Duodenal mucosa (tissue), 2 donors: ENCODE data around the gene HEATR9.

Source experiments
- H3K27ac ChIP-seq: one replicate; pipeline ENCODE4 v1.7.0; 2013; ENCODE audit warnings: low read depth, low read length
- H3K27me3 ChIP-seq, 2 donors: one replicate each; pipeline ENCODE4 v1.7.0; 2013; ENCODE audit warnings: low read length in 2 of 2, control low read depth in 1 of 2; ENCODE audit not compliant: insufficient read depth in 2 of 2, control insufficient read depth in 1 of 2
- H3K36me3 ChIP-seq, 2 donors: one replicate each; pipeline ENCODE4 v1.7.0; 2013; ENCODE audit warnings: low read length in 2 of 2, control low read depth in 1 of 2; ENCODE audit not compliant: insufficient read depth in 2 of 2, control insufficient read depth in 1 of 2
- H3K4me1 ChIP-seq, 2 donors: one replicate each; pipeline ENCODE4 v1.7.0; 2013; ENCODE audit warnings: low read length in 2 of 2, control low read depth in 1 of 2; ENCODE audit not compliant: insufficient read depth in 2 of 2, control insufficient read depth in 1 of 2
- H3K4me3 ChIP-seq, 2 donors: one replicate each; pipeline ENCODE4 v1.7.0; 2013; ENCODE audit warnings: low read length in 2 of 2, low read depth in 1 of 2
- H3K9ac ChIP-seq, 2 donors: one replicate each; pipeline ENCODE4 v1.7.0; 2013; ENCODE audit warnings: low read length in 2 of 2, low read depth in 1 of 2
- H3K9me3 ChIP-seq, 2 donors: one replicate each; pipeline ENCODE4 v1.7.0; 2013; ENCODE audit warnings: low read length in 2 of 2, control low read depth in 1 of 2; ENCODE audit not compliant: control insufficient read depth in 1 of 2

Gene HEATR9

DNA sequence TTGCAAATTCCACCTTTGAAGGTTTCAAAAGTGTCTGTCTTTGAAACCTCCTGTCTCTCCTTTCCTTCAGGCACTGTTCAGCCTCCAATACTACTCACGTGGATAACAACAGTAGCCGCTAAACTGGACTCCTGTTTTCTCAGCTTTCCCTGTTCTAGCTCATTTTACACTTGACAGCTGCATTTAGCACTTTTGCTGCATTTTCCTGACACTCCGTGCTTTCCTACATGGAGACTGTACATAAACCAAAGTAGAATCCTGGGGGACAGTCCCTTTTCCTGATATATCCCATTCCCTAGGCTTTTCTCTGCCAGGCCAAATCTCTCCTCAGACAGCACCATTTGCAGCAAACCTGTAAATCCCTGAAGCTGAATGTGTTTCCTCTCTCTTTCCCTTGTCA is 7.8 kb upstream of the HEATR9 start:
- H3K27me3 ChIP-seq = no peaks in the 10 kb centered on the region
- no peak overlapping the region for H3K4me3 ChIP-seq
- H3K36me3 ChIP-seq = no peaks in the 10 kb centered on the region
- peaks cover 0 to 8% of the 10 kb centered on the region in 2 donors for H3K4me1 ChIP-seq
- H3K27ac ChIP-seq = no peak overlapping the region
- H3K9ac ChIP-seq = no peak overlapping the region
- H3K9me3 ChIP-seq = no peaks in the 10 kb centered on the region

DNA sequence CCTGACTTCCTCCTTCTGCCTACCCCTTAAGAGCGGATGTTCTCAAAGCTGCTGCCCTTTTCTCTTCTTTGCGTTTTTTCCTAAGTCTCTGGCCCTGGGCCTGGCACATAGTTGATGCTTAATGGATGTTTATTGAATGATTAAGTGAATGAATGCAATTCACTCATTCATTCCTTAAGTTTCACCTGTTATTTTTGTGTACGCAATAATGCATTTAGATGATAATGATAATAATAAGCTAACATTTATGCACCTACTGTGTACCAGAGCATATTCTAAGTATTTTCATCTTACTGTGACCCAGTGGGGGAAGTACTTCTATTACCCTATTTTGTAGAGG is 7.1 kb upstream of the HEATR9 start:
- no peaks in the 10 kb centered on the region for H3K27me3 ChIP-seq
- H3K27ac ChIP-seq = no peak overlapping the region
- H3K9me3 ChIP-seq = no peaks in the 10 kb centered on the region
- peaks cover 0 to 4% of the 10 kb centered on the region in 2 donors for H3K4me1 ChIP-seq
- H3K36me3 ChIP-seq = no peaks in the 10 kb centered on the region
- no peak overlapping the region for H3K9ac ChIP-seq
- no peak overlapping the region for H3K4me3 ChIP-seq

DNA sequence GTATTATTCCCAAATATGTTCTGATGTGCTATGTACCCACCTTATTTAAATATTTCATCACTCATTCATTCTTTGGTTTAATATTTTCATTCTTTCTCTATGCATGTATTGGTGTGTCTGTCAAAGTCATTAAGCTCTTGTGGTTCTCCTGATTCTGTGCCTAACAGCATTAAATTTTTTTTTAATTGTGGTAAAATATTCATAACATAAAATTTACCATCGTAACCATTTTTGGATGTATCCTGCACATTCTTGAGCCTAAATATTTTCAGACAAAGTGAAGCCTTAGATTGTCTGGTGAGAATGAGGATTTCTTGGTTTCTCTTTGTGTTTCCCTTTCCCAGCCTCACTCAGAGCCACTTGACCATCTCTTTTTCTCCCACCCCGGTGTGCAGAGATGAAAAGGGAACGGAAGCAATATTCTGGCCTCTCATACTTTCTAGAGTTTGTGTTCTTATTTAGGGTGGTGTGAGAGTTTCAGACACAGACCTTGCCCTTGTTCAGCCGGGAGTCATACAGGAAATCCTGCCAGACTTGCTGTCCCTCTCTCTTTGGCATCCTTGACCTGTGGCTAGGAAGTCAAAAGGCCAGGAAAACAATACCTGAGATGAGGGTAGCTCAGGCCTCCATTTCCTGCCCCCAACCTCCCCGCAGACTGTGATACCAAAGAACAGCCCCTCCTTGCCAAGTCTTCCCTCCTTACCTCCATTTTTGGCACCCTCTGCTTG is 6.5 kb upstream of the HEATR9 start:
- no peak overlapping the region for H3K4me3 ChIP-seq
- H3K27ac ChIP-seq = no peak overlapping the region
- no peak overlapping the region for H3K9ac ChIP-seq
- no peaks in the 10 kb centered on the region for H3K36me3 ChIP-seq
- H3K27me3 ChIP-seq = no peaks in the 10 kb centered on the region
- H3K9me3 ChIP-seq = no peaks in the 10 kb centered on the region
- H3K4me1 ChIP-seq = no peaks in the 10 kb centered on the region

DNA sequence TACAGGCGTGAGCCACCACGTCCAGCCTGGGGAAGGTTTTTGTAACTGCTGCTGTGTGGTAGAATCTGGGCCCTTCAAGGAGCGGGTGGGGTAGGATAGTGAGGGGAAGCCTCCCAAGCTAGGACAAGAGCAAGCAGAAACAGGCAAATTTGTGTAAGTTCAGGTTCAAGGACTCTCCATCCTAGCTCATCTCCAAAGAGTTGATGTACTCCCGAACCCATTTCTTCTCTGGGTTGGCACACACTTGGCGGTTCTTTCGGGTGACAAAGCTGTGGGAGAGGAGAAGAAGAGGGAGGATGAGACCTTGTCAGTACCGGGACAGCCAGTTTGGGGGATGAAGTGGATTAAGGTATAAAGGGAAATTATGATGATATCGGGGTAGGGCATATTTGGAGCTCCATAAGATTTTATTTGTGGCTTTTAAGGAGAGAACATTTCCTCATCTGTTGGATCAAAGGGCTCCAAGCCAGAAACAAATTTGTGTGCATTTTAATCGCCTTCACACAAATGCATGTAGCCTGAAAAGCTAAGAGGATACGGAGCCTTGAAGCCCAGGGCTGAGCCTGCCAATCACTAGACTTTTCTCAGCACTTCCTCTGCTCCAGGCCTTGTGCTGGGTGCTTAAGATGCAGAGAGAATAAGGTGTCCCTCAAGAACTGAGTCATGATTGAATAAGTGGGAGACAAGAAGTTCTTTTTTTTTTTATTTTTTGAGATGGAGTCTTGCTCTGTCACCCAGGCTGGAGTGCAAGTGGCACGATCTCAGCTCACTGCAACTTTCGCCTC is 3.7 kb upstream of the HEATR9 start:
- Histone ChIP-seq H3K36me3 (no peaks in the 10 kb centered on the region), H3K9me3 (no peaks in the 10 kb centered on the region), H3K4me3 (no peak overlapping the region), H3K4me1 (no peaks in the 10 kb centered on the region), H3K9ac (no peak overlapping the region), H3K27me3 (no peaks in the 10 kb centered on the region), H3K27ac (no peak overlapping the region)

DNA sequence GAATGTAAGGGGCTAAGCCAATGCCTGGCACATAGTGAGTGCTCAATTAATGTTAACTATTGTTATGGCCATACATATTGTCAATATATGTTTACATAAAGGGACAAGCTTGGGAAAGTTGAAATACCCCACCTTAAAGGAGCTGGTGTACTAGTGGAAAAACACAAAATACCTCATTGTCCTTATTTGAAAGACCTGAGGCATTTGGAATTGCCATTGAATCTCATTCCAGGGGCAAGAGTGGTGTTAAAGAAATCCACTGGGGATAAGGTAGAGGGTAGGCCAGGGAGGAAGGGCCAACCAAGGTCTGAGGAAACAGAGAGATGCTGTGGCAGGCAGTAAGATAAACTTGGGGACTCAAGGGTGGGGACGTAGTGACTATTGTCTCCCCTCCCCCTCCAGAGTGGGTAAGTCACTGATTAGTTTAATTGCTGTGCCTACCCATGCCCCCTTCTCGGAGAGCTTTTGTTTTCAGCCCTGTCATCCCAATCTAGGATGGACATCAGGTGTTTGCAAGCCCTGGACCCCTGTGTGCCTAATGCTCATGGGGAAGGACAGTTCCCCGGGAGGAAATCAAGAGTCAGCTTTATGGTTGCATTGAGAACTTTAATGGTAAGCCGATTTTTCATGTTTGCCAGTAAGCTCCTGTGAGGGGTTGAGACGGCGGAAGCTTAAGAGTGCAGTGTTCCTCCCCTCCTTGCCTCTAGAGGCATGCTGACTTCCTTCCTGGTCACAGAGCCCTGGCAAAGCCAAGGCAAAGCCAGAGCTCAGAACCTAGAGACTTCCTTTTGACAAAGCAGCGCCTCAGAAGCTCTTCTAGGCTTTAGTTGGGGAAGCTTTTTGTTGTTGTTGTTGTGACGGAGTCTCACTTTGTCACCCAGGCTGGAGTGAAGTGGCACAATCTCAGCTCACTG is 2.5 kb upstream of the HEATR9 start:
- Histone ChIP-seq H3K27me3 (no peaks in the 10 kb centered on the region), H3K27ac (no peak overlapping the region), H3K9me3 (no peaks in the 10 kb centered on the region), H3K4me1 (no peaks in the 10 kb centered on the region), H3K9ac (no peak overlapping the region), H3K36me3 (no peaks in the 10 kb centered on the region), H3K4me3 (no peak overlapping the region)

DNA sequence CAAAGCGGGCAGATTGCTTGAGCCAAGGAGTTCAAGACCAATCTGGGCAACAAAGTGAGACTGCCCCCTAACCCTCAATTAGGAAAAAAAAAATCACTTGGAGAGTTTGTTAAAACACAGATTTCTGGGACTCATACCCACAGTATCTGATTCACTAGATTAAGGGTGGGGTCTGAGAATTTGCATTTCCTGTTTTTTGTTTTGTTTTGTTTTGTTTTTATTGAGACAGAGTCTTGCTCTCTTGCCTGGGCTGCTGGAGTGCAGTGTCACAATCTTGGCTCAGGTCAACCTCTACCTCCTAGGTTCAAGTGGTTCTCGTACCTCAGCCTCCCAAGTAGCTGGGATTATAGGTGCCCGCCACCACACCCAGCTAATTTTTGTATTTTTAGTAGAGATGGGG is 1.1 kb downstream of the HEATR9 start:
- H3K9me3 ChIP-seq = no peaks in the 10 kb centered on the region
- no peak overlapping the region for H3K4me3 ChIP-seq
- no peaks in the 10 kb centered on the region for H3K27me3 ChIP-seq
- no peak overlapping the region for H3K27ac ChIP-seq
- H3K36me3 ChIP-seq = no peaks in the 10 kb centered on the region
- no peak overlapping the region for H3K9ac ChIP-seq
- H3K4me1 ChIP-seq = no peaks in the 10 kb centered on the region

DNA sequence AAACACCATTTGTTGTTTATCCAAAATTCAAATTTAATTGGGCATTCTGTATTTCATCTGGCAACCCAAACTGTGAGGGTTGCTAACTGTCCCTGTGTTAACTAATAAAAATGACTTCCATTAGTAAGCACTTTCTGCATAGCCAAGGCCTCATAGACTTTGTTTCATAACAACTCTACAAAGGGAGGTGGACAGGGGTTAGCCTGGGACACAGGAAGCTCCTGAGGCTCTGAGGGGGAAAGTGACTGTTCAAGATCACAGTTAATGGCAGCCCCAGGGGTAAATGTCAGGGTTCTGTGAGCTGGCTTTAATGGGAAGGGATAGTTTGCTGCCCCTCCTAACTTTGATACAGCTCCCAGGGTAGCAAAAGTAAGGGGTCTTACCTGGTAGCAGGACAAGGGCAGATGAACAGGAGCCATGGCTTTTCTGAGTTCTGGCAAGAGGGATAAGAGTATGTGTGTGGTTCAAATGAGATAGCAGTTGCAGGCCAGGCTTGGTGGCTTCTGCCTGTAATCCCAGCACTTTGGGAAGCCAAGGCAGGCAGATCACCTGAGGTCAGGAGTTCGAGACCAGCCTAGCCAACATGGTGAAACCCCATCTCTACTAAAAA is 2.2 kb downstream of the HEATR9 start:
- Histone ChIP-seq H3K27ac (no peak overlapping the region), H3K4me1 (no peaks in the 10 kb centered on the region), H3K9me3 (no peaks in the 10 kb centered on the region), H3K9ac (no peak overlapping the region), H3K27me3 (no peaks in the 10 kb centered on the region), H3K4me3 (no peak overlapping the region), H3K36me3 (no peaks in the 10 kb centered on the region)

DNA sequence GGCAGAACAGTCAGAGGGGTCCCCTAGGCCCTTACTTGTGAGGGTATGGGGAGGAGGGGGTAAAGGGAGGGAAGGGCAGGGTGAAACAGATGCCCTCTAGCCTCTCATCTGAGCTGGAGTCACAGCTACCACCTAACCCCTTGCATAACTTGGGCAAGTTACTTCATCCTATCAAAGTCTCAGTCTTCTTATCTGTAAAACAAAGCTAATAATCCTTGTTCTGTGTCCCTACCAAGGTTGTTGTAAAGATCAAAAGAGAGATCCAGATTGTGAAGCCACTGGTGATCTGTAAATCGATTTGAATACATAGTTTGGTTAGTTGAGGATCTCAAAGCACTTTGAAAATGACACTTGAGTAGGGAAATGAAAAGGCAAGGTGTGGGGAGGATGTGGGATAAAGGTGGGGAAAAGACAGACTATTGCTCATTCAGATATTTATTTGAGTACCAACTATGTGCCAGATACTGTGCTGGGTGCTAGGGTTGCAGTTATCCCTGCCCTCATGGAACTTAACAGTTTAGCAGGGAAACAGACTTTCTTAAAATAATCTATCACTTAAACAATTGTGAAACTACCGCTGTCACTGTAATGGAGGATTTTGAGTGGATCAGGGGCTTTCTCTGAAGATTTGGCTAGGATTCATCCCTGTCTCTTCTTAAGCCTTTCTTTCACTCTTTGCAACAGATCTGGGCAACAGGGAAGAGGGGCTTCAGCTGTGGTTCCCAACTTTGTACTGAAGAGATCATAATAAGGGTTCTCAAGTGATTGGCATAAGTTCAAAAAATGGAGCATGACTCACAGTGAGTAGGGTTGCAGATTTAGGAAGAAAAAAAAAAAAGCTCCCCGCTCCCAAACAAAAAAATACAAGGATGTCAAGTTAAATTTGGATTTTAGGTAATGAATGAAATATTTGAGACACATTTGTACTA is 3.0 kb downstream of the HEATR9 start:
- H3K27me3 ChIP-seq = no peaks in the 10 kb centered on the region
- no peaks in the 10 kb centered on the region for H3K9me3 ChIP-seq
- no peak overlapping the region for H3K9ac ChIP-seq
- no peaks in the 10 kb centered on the region for H3K4me1 ChIP-seq
- H3K36me3 ChIP-seq = no peaks in the 10 kb centered on the region
- H3K27ac ChIP-seq = no peak overlapping the region
- no peak overlapping the region for H3K4me3 ChIP-seq

DNA sequence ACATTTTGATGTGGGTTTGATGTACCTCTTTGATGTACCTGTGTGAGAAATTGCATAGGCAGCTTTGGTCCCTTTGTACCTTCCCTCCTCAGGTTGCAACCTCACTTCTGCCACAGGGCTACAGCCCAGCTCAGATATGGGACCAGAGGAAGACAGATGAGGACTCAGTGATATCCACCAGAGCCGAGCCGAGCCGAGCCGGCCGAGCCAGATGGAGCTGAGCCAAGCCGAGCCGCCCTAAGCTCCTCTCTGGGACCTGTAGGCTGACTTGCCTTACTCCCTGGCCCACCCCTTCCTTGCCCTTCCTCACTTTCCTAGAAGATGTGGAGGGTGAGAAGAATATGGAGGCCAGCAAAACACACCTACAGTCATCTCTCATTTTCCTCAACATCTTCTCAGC is 3.8 kb downstream of the HEATR9 start:
- Histone ChIP-seq H3K36me3 (no peaks in the 10 kb centered on the region), H3K27me3 (no peaks in the 10 kb centered on the region), H3K27ac (no peak overlapping the region), H3K4me1 (no peaks in the 10 kb centered on the region), H3K9me3 (no peaks in the 10 kb centered on the region), H3K4me3 (no peak overlapping the region), H3K9ac (no peak overlapping the region)
